GM18861 (cell line): Measurements from ENCODE around the gene DNAH17.

Source experiments
- ATAC-seq: cut with Tn5 transposase; IDR thresholded peaks from one replicate; pipeline ENCODE4 v1.9.1; 2021; ENCODE audit not compliant: unreplicated experiment

The DNAH17 gene

GRCh38 chr17:78550464-78550863, 26.7 kb downstream of the DNAH17 start:
- no peak for ATAC-seq

DNA sequence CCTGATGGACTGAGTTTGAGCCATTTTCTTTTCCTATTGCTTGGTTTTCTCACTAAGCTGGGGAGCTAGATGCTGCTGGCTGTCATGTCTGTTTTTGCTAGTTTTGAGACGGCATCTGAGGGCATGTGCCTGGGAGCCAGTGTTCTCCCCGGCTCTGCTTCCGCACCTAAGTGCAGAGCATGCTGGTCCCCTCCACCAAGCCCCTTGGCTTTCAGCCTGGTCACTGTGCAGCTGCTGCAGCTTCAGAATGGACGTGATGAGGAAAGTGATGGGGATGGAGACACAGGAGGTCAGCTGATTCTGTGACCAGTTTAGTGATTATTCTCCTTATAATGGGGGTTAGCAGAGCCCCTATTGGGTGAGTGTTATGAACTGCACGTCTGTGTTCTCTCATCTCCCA, 28.5 kb downstream of the DNAH17 start:
- no peak for ATAC-seq

DNA sequence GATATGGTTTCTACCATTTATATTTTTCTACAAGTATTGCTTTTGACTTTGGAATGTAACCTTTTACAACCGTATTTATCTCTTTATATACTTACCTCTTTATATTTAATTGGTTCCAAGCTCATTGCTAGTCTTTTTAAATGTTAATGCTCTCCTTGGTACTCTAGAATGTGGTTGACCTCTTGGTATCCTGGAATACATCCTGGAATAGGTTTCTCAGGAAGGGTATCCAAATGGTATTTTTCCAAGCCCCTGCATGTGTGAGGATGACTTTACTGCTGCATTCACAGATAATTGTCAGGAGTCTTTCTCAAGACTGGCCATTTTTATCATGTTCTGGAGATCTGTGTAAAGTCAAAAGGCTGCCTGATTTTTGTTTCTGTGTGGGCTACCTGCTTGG, 30.2 kb downstream of the DNAH17 start:
- no peak for ATAC-seq

- no peak for ATAC-seq
Measured at GRCh38 chr17:78546476-78546875, 30.7 kb downstream of the DNAH17 start.

DNA sequence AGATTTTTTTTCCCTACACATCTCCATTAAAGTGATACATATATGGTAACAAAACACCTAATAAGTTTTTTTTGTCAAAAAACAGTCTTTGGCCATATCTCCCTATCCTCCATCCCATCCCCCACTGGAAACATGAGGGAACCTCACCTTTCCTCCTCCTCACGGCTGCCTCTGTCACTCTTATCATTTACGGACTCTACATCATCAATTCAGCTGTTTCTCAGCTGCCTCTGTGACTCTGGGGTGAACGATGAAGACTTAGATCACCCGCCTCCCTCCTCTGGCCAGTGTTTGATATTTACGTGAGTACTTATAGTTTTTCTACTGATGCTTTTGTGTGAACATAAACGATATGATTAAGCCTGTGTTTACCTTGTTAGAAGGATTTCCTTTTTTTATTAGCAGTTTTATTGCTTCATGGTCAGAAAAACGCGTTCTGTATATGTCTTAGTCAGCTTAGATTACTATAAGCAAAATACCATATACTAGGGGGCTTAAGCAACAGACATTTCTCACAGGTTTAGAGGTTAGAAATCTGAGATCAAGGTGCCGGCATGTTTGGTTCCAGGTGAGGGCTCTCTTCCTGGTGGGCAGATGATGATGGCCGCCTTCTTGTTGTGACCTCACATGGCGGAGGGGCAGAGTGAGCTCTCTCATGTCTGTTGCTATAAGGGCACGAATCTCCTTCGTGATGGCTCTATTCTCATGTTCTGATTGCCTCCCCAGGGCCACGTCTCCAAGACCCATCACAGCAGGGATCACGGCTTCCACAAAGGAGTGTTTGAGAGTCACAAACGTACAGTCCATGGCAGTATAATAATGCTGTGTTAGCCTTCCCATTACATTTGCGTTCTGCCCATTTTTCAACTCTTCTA, 32.1 kb downstream of the DNAH17 start:
- ATAC-seq: no peak

DNA sequence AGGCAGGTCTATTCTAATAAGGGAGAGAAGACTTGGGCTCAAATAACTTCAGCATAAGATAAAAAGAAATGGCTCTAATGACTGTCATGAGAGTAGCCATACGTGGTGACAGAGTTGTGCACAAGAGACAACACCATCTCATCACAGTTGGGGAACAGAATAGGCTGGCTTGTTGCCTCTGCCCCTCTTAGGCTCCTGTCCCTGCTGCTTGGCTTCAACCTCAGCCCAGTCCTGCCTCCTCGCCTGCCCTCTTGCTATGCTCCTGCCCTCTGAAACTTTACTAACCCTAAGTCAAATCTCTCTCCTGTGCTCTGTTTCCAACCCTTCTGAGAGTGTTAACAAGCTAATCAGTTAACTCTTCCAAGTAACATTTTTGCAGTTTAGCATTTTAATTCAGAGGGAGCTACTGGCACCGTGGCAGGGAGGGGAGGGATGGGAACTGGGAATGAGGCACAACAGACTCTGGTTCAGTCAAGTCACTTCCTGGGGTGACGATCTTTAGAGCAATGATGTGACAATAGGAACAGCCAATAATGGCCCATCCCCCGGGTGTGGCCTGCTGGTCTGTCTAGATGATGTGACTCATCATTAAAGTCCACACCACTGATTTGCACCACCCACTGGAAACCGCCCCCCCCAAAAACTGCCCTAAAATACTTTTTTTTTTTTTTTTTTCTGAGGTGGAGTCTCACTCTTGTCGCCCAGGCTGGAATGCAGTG, 35.5 kb downstream of the DNAH17 start:
- ATAC-seq: no peak

DNA sequence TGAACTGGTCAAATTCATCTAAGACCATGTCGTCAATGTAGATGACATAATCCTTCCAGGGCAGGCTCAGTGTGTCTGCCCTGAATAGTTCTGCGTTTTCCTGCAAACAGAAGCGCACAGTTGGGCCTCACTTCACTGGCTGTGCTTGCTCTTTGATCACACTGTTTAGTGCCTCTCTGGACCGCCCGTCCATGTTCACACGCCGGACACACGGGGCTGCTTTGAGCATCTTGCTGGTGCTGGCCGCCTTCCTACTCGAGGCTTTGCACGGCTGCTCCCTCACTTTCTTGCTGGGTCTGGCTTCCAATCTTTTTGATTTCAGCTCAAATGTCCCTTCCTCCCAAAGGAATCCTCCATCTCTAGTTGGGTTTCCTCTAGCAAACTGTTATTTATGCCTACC, 37.4 kb downstream of the DNAH17 start:
- no peak for ATAC-seq

DNA sequence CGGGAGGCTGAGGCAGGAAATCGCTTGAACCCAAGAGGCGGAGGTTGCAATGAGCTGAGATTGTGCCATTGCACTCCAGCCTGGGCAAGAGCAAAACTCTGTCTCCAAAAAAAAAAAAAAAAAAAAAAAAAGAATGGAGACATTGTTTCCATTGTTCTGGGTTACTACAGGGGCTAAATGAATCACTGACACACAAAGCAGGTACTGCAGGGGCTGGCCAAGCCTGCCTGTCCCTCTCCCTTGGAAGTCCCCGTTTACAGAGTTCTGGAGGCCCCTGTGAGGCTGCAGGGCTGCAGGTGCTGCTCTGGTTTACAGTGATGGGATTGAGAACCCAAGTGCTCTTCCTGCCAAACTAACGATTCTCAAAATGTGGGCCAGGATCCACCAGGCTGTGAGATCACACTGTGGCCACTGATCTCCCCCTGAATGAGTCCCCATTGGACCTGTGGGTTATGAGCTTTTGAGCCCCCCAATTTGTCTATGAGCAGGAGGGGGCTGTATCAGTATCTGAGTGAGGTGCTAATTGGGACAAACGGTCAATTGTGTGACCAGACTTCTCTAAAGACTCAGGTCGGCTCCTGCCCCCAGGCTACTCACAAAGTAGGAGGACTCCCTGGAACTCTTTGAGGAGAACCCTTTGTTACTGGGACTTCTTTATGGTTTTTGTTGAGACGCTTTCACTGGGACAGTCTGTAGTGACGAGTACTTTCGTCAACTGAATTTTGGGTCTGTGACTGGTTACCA, 39.0 kb downstream of the DNAH17 start:
- no peak for ATAC-seq

DNA sequence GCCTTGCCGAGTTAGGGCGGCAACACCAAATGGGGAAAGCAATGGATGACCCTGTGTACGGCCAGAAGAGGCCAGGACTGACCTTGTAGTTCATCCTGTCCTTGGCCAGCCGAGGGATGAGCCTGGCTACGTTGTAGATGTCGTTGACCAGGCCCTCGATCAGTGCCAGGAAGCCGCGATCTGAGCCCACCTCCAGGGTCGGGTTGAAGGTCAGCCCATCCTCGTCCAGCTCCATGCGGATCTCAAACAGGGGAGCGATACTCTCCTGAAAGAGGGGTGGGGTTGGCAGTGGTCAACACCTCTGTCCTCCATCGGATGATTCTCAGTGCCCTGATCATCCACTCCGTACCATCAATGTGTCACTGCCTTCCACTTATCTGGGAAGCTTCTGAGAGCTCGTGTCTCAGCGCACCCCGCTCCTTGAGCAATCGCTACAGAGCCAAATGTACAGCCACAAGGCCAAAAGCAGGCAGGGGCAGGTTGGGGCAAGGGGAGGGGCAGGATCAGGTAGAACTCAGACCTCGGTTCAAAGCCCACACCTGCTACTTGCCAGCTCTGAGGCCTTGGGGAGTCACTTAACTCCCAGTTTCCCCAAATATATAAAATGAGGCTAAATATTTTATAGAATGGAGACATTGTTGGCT, 39.9 kb downstream of the DNAH17 start:
- no peak for ATAC-seq

DNA sequence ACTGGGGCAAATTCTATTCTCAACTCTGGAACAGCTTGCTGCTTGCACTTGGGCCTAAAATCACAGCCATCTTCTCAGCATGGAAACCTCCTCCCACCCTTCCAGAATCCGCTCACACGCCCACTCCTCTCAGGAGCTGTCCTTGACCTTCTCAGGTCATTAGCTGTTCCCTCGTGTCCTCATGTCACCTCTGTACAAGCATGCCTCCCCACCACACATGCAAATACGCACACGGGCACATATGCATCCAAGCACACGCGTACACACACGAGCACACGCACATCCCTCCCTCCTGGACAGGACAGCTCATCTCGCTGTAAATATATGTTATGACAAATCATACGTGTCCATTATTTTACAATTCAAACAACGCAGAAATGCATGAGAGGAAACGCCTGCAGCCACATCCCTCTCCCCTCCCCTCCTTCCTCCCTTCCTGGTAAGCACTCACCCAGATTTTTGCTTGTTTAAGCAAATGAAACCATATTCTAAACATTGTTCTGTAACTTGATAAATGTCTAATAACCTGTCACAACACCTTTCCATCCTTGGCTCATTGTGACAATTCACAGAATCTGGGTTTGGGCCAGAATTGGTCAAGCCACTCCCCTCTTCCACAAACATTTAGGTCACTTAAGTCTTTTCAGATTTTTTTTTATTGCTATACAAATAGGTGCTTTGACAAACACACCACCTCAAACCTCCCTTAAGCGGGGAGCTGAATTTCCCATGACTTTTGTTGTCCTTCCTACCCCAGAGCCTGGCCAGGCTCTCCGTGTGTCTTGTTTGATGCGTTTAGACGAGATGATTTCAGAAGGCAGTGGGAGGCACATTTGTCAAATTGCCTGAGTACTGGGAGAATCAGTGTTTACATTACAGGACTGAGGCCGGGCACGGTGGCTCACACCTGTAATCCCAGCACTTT, 41.7 kb downstream of the DNAH17 start:
- no peak for ATAC-seq

DNA sequence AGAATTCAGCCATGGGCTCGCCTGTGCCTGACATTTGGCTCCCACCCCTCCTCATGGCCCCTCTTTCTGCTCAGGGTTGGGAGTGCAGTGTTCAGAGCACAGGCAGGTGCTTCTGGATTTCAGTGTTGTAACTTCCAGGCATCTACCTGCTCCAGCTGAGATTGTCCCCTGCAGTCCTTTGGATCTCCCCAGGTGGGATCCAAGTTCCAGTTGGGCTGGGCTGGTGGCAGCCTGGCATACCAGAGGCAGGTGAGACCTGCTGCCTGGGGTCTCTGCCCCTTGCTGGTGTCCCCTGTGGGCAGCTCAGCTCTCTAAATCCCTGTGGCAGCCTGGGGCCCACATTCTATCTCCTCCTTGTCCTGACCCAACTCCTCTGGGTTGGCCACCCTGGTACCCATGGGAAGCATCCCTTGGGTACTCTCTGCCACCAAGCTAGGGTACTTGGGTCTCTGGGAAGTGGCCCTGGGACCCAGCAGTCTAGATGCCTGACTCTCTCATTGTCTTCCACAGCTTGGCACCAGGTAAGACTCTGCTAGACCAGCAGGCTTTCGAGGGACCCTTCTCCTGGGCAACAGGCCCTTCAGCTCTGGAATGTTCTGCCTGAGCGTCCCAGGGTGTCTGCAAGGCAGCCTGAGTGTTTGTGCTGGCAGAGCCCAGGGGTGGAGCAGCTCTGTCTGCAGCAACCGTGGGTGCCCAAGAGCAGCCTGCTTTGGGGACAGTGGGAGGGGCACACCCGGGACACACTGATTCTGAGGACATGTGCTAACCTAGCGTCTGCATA, 42.5 kb downstream of the DNAH17 start:
- ATAC-seq: no peak

- no peak for ATAC-seq
Measured at GRCh38 chr17:78532922-78533640, 44.1 kb downstream of the DNAH17 start.

GRCh38 chr17:78532311-78532710, 44.9 kb downstream of the DNAH17 start:
- no peak for ATAC-seq

DNA sequence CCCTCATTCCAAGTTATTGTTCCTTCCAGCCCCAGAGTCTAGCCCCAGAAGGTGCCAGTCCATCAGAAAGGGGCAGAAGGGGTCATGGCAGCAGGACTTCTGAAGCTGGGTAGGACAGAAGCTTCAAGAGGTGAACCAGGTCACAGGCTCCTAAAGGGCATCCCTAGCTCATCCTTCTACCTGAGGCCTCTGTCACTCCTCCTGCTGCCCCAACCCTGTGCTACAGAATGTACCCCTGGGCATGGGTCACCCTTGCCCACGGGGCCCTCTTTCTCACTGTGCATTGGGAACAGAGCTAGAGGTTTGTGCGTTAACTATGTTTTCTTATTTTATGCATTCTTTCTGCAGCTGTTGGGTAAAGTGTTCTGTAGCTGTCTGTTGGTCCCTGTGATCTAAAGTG, 46.5 kb downstream of the DNAH17 start:
- no peak for ATAC-seq

GRCh38 chr17:78529871-78530670, 47.1 kb downstream of the DNAH17 start:
- ATAC-seq: no peak

DNA sequence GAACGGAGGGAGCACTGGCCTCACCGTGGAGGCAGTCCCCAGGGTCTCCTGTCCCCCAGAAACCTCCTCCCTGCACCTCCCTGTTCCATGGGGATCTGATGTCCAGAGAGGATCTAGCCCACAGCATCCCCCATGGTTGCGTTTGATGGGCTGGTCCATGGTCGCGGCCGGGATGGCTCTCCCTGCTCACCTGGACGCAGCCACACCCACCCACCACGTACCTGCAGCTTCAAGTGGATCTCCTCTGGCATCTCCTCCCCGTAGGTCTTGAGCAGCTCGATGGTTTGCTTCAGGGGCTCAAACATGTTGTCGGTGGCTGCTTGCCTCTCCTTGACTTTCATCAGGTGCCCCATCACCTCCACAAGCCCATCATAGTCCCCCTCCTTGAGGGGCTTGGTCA, 47.9 kb downstream of the DNAH17 start:
- no peak for ATAC-seq

GRCh38 chr17:78528541-78528940, 48.7 kb downstream of the DNAH17 start:
- ATAC-seq: no peak

- no peak for ATAC-seq
Measured at GRCh38 chr17:78527345-78527744, 49.9 kb downstream of the DNAH17 start.
